Muscle layer of colon (tissue), 2 donors: ENCODE results near the gene ACE.

ENCODE experiments used
- H3K27ac ChIP-seq: one replicate; pipeline ENCODE4 v1.7.0; 2013; ENCODE audit warnings: low read depth, mild to moderate bottlenecking, low read length, moderate library complexity
- H3K27me3 ChIP-seq, 2 donors: one replicate each; pipeline ENCODE4 v1.7.0; 2013; ENCODE audit warnings: low read length in 2 of 2, mild to moderate bottlenecking in 2 of 2; ENCODE audit not compliant: insufficient read depth in 2 of 2, control insufficient read depth in 1 of 2
- H3K36me3 ChIP-seq: one replicate; pipeline ENCODE4 v1.7.0; 2013; ENCODE audit warnings: mild to moderate bottlenecking, low read length; ENCODE audit not compliant: insufficient read depth
- H3K4me1 ChIP-seq: one replicate; pipeline ENCODE4 v1.7.0; 2013; ENCODE audit warnings: mild to moderate bottlenecking, low read length; ENCODE audit not compliant: insufficient read depth
- H3K4me3 ChIP-seq, 2 donors: one replicate each; pipeline ENCODE4 v1.7.0; 2013; ENCODE audit warnings: low read length in 2 of 2, low read depth in 1 of 2, mild to moderate bottlenecking in 1 of 2, moderate library complexity in 1 of 2
- H3K9ac ChIP-seq: one replicate; pipeline ENCODE4 v1.7.0; 2013; ENCODE audit warnings: low read length
- H3K9me3 ChIP-seq: one replicate; pipeline ENCODE4 v1.7.0; 2013; ENCODE audit warnings: mild to moderate bottlenecking, low read length
- donor health status: abdominal sarcoma.
- donor health status: Adenocarcinoma of cecum.

ACE gene

DNA sequence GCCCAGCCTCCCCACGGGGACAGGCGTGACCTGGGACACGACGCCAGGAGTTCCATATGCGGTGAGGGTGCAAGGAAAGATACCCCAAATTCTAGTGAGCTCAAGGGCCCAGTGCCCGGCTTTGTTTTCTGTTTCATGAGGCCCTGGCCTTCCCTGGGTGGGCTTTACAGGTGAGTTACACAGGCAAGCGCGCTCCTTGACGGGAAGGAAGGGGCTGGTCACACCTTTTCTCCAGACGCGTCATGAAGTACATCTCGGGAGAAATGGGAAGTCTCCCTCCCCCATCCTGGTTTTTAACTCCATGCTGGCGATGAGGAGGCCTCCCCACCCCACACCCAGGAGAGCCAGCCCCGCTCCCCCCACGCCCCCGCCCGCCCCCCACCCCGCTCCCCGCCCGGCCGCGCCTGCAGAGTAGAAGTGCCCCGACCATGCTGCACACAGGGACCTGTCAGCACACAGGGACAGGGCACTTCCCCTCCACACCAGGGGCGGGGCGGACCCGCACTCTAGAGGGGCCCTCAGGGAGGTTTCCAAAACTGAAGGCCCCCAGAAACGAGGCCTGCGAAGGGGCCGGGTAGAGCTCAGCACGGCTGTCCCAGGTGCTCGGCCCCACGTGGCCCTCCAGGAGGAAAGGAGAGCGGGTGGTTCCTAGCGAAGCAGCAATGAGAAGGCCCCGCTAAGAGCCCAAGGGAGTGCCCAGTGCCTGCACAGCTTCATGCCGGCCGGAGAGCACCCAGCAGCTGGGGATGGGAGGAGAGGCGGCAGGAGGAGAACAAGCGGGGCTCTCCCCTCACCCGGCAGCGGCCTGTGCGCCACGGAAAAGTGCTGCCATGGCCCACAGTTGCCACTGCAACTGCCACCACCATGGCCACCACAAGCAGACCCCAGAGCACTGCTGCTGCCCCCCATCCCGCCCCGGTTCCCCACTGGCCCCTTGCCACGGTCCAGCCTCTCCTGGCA is 38.5 kb upstream of the ACE start:
- H3K9me3 ChIP-seq = no peaks in the 10 kb centered on the region
- H3K4me1 ChIP-seq = peaks cover 23% of the 10 kb centered on the region
- H3K27ac ChIP-seq = no peak overlapping the region
- no peak overlapping the region for H3K9ac ChIP-seq
- no peaks in the 10 kb centered on the region for H3K36me3 ChIP-seq
- H3K27me3 ChIP-seq = peaks cover 0 to 17% of the 10 kb centered on the region in 2 donors
- no peak overlapping the region for H3K4me3 ChIP-seq

DNA sequence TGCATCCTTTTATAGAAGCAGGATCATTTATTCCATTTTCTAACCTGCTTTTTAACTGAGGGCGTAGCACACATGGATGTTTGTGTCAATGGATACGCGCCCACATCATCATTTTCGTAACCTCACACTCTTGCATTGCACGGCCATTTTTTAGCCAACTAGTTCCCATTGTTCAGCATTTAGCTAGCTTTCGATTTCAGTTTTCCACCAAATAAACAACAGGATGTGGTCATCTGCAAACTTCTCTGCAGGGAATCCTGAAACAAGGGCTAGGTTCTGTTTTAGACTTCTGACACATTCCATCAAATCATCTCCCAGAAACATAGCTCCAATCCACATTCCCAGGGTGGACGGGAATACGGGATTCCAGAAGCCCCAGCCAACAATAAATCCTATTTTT is 37.2 kb upstream of the ACE start:
- H3K9me3 ChIP-seq = no peaks in the 10 kb centered on the region
- no peak overlapping the region for H3K27ac ChIP-seq
- no peak overlapping the region for H3K9ac ChIP-seq
- H3K4me1 ChIP-seq = peaks cover 10% of the 10 kb centered on the region
- H3K27me3 ChIP-seq = peaks cover 0 to 17% of the 10 kb centered on the region in 2 donors
- H3K4me3 ChIP-seq = no peak overlapping the region
- H3K36me3 ChIP-seq = no peaks in the 10 kb centered on the region

GRCh38 chr17:63440127-63440769 is 36.6 kb upstream of the ACE start:
- Histone ChIP-seq H3K9me3 (no peaks in the 10 kb centered on the region), H3K36me3 (no peaks in the 10 kb centered on the region), H3K27ac (no peak overlapping the region), H3K27me3 (peaks cover 0 to 17% of the 10 kb centered on the region in 2 donors), H3K4me1 (peaks cover 7% of the 10 kb centered on the region), H3K9ac (no peak overlapping the region), H3K4me3 (no peak overlapping the region)

DNA sequence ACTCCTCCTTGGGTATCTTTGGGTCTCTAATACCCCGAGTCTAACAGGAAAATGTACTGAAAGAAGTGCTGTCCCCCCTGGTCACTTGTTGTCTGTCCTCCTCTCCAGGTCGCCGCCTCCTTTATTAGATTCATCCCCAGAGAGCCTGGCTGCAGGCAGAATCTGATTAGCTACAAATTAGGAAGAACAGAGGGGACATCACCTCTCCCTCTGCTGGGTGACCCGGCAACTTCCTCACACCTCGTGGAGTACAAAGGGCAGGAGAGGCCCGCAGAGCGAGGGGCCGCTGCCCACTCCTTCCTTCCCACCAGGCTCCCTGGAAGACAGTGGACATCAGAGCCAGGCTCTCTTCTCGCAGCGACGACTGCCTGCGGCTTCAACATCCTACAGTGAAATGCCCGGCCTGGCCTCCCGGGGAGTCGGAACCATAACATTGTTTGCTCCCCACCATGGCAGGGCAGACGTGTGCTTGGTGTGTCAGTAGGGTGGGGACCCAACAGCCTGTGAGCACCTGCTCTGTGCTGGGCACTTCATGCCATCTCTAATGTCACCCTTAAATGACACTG is 36.0 kb upstream of the ACE start:
- no peak overlapping the region for H3K9ac ChIP-seq
- H3K4me1 ChIP-seq = peaks cover under 1% of the 10 kb centered on the region
- H3K4me3 ChIP-seq = no peak overlapping the region
- H3K36me3 ChIP-seq = no peaks in the 10 kb centered on the region
- H3K27ac ChIP-seq = no peak overlapping the region
- H3K9me3 ChIP-seq = no peaks in the 10 kb centered on the region
- H3K27me3 ChIP-seq = peaks cover 0 to 17% of the 10 kb centered on the region in 2 donors

DNA sequence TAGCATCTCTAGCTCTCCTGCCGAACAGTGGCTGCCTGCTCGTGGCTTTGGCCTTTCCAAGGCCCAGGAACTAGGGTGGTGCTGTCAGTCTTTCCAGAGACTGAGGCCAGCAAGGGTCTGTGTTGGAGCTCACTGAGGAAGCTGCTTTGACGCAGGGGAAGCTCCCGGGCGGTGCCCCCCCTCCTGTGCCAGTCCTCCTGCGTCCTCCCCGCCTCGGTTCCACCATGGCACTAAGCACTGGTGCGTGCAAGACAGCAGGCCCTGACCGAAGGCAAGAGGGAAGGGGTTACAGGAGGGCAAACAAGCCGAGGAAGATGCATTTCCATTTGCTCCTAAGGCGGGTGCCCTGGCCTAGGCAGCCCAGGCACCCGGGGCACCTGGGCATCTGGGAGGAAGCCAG is 35.2 kb upstream of the ACE start:
- H3K27ac ChIP-seq = no peak overlapping the region
- no peaks in the 10 kb centered on the region for H3K9me3 ChIP-seq
- no peaks in the 10 kb centered on the region for H3K4me1 ChIP-seq
- no peak overlapping the region for H3K9ac ChIP-seq
- H3K4me3 ChIP-seq = no peak overlapping the region
- peaks cover 0 to 17% of the 10 kb centered on the region in 2 donors for H3K27me3 ChIP-seq
- H3K36me3 ChIP-seq = no peaks in the 10 kb centered on the region

DNA sequence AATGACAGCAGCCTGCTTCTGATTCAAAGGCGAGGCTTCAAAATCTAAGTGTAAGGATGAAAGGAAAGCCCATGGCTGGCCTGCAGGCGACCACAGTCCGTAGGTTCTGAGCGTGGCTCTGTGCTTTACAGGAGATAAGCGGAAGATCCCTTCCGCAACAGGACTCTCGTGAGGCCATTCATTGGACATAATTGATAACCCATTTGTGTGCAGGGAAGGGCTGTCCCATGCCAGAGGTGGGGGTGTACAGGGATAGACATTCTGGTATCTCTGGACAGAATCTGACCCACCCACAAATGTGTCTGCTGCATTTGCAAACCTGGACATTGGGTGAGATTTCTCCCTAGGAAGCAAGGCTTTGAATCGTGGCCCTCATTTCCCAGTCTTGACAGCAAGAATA is 34.8 kb upstream of the ACE start:
- H3K4me1 ChIP-seq = peaks cover 2% of the 10 kb centered on the region
- H3K27ac ChIP-seq = no peak overlapping the region

DNA sequence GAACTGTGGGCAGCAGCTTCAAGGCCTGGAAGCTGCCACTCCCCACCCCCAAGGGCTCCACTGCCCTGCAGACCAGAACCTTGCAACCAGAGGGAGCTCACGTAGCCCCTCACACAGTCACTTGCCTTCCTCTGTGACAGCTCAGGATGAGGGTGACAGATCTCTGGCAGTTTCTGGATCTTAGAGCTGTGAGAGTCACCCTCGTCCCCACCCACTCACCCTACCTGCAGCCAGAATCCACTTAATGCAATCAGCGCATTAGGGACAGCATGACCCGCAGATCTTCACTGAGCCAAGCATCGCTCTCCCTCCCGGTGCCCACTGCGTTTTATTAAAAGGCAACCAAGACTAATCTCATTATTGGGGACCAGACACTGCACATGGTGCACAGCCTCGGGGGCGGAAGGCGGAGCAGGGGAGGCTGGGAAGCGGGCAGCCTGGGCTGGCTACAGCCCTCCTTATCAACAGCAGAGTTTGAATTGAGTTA is 34.3 kb upstream of the ACE start:
- no peak overlapping the region for H3K4me3 ChIP-seq
- peaks cover 0 to 9% of the 10 kb centered on the region in 2 donors for H3K27me3 ChIP-seq
- no peaks in the 10 kb centered on the region for H3K36me3 ChIP-seq
- H3K4me1 ChIP-seq = peaks cover 7% of the 10 kb centered on the region
- no peak overlapping the region for H3K9ac ChIP-seq
- H3K9me3 ChIP-seq = no peaks in the 10 kb centered on the region
- H3K27ac ChIP-seq = no peak overlapping the region

More for the DNA sequence above, 34.8 kb upstream of the ACE start:
- Histone ChIP-seq H3K9me3 (no peaks in the 10 kb centered on the region), H3K4me3 (no peak overlapping the region), H3K27me3 (peaks cover 0 to 15% of the 10 kb centered on the region in 2 donors), H3K9ac (no peak overlapping the region), H3K36me3 (no peaks in the 10 kb centered on the region)

- Histone ChIP-seq H3K27me3 (peaks cover 0 to 5% of the 10 kb centered on the region in 2 donors), H3K9me3 (no peaks in the 10 kb centered on the region), H3K4me3 (no peak overlapping the region), H3K4me1 (peaks cover 12% of the 10 kb centered on the region), H3K9ac (no peak overlapping the region), H3K27ac (no peak overlapping the region), H3K36me3 (no peaks in the 10 kb centered on the region)
Observed at GRCh38 chr17:63443053-63443452, 33.8 kb upstream of the ACE start.

- Histone ChIP-seq H3K27me3 (no peaks in the 10 kb centered on the region), H3K36me3 (no peaks in the 10 kb centered on the region), H3K4me3 (no peak overlapping the region), H3K9ac (no peak overlapping the region), H3K27ac (no peak overlapping the region), H3K4me1 (peaks cover 12% of the 10 kb centered on the region), H3K9me3 (no peaks in the 10 kb centered on the region)
Observed at GRCh38 chr17:63444457-63444856, 32.4 kb upstream of the ACE start.

- H3K27me3 ChIP-seq = no peaks in the 10 kb centered on the region
- peaks cover 12% of the 10 kb centered on the region for H3K4me1 ChIP-seq
- H3K9me3 ChIP-seq = no peaks in the 10 kb centered on the region
- H3K4me3 ChIP-seq = no peak overlapping the region
- H3K27ac ChIP-seq = no peak overlapping the region
- H3K9ac ChIP-seq = no peak overlapping the region
- no peaks in the 10 kb centered on the region for H3K36me3 ChIP-seq
Observed at GRCh38 chr17:63445065-63445464, 31.8 kb upstream of the ACE start.

DNA sequence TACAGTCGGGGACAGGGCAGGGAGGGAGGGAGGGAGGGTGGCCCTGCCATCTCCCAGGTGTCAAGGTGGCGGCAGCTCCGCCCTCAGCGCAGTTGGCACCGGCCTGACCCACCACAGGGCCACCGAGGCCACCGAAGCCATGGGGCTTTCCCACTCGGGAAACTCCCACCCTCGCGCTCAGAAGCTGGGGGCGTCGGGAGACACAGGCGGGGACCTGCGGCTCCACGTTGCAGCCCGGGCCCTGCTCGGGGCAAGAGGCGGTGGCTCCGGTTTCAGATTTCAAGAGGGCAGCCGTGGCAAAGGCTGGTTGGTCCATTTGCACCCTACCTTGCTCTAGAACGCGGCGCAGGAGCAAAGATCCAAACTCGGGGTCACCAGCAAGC is 31.3 kb upstream of the ACE start:
- H3K27me3 ChIP-seq = no peaks in the 10 kb centered on the region
- no peaks in the 10 kb centered on the region for H3K36me3 ChIP-seq
- H3K4me1 ChIP-seq = peaks cover 12% of the 10 kb centered on the region
- H3K27ac ChIP-seq = peak overlapping the region; percentile 68
- H3K4me3 ChIP-seq = peak overlapping the region; percentile 53 to 77
- no peak overlapping the region for H3K9ac ChIP-seq
- no peaks in the 10 kb centered on the region for H3K9me3 ChIP-seq
